ENCODE results near the gene FRMPD4.

- TF ChIP-seq POLR2AphosphoS5 (IDR thresholded peaks at IDR 0.05; ENCODE audit: low read depth): no peak
- TF ChIP-seq, protein P1, sequence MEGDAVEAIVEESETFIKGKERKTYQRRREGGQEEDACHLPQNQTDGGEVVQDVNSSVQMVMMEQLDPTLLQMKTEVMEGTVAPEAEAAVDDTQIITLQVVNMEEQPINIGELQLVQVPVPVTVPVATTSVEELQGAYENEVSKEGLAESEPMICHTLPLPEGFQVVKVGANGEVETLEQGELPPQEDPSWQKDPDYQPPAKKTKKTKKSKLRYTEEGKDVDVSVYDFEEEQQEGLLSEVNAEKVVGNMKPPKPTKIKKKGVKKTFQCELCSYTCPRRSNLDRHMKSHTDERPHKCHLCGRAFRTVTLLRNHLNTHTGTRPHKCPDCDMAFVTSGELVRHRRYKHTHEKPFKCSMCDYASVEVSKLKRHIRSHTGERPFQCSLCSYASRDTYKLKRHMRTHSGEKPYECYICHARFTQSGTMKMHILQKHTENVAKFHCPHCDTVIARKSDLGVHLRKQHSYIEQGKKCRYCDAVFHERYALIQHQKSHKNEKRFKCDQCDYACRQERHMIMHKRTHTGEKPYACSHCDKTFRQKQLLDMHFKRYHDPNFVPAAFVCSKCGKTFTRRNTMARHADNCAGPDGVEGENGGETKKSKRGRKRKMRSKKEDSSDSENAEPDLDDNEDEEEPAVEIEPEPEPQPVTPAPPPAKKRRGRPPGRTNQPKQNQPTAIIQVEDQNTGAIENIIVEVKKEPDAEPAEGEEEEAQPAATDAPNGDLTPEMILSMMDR (conservative IDR thresholded peaks at IDR 0.05; ENCODE audit: low read depth in 2 of 2): no peak
- TF ChIP-seq EZH2 (IDR thresholded peaks at IDR 0.05; ENCODE audit: low read depth, unreplicated experiment): no peak
- TF ChIP-seq, protein P2, sequence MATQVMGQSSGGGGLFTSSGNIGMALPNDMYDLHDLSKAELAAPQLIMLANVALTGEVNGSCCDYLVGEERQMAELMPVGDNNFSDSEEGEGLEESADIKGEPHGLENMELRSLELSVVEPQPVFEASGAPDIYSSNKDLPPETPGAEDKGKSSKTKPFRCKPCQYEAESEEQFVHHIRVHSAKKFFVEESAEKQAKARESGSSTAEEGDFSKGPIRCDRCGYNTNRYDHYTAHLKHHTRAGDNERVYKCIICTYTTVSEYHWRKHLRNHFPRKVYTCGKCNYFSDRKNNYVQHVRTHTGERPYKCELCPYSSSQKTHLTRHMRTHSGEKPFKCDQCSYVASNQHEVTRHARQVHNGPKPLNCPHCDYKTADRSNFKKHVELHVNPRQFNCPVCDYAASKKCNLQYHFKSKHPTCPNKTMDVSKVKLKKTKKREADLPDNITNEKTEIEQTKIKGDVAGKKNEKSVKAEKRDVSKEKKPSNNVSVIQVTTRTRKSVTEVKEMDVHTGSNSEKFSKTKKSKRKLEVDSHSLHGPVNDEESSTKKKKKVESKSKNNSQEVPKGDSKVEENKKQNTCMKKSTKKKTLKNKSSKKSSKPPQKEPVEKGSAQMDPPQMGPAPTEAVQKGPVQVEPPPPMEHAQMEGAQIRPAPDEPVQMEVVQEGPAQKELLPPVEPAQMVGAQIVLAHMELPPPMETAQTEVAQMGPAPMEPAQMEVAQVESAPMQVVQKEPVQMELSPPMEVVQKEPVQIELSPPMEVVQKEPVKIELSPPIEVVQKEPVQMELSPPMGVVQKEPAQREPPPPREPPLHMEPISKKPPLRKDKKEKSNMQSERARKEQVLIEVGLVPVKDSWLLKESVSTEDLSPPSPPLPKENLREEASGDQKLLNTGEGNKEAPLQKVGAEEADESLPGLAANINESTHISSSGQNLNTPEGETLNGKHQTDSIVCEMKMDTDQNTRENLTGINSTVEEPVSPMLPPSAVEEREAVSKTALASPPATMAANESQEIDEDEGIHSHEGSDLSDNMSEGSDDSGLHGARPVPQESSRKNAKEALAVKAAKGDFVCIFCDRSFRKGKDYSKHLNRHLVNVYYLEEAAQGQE (IDR thresholded peaks at IDR 0.05; ENCODE audit: unreplicated experiment): no peak
- TF ChIP-seq CREB1 (CRISPR knock-in tag; IDR thresholded peaks at IDR 0.05; ENCODE audit: low read depth): no peak
- TF ChIP-seq, protein P3, sequence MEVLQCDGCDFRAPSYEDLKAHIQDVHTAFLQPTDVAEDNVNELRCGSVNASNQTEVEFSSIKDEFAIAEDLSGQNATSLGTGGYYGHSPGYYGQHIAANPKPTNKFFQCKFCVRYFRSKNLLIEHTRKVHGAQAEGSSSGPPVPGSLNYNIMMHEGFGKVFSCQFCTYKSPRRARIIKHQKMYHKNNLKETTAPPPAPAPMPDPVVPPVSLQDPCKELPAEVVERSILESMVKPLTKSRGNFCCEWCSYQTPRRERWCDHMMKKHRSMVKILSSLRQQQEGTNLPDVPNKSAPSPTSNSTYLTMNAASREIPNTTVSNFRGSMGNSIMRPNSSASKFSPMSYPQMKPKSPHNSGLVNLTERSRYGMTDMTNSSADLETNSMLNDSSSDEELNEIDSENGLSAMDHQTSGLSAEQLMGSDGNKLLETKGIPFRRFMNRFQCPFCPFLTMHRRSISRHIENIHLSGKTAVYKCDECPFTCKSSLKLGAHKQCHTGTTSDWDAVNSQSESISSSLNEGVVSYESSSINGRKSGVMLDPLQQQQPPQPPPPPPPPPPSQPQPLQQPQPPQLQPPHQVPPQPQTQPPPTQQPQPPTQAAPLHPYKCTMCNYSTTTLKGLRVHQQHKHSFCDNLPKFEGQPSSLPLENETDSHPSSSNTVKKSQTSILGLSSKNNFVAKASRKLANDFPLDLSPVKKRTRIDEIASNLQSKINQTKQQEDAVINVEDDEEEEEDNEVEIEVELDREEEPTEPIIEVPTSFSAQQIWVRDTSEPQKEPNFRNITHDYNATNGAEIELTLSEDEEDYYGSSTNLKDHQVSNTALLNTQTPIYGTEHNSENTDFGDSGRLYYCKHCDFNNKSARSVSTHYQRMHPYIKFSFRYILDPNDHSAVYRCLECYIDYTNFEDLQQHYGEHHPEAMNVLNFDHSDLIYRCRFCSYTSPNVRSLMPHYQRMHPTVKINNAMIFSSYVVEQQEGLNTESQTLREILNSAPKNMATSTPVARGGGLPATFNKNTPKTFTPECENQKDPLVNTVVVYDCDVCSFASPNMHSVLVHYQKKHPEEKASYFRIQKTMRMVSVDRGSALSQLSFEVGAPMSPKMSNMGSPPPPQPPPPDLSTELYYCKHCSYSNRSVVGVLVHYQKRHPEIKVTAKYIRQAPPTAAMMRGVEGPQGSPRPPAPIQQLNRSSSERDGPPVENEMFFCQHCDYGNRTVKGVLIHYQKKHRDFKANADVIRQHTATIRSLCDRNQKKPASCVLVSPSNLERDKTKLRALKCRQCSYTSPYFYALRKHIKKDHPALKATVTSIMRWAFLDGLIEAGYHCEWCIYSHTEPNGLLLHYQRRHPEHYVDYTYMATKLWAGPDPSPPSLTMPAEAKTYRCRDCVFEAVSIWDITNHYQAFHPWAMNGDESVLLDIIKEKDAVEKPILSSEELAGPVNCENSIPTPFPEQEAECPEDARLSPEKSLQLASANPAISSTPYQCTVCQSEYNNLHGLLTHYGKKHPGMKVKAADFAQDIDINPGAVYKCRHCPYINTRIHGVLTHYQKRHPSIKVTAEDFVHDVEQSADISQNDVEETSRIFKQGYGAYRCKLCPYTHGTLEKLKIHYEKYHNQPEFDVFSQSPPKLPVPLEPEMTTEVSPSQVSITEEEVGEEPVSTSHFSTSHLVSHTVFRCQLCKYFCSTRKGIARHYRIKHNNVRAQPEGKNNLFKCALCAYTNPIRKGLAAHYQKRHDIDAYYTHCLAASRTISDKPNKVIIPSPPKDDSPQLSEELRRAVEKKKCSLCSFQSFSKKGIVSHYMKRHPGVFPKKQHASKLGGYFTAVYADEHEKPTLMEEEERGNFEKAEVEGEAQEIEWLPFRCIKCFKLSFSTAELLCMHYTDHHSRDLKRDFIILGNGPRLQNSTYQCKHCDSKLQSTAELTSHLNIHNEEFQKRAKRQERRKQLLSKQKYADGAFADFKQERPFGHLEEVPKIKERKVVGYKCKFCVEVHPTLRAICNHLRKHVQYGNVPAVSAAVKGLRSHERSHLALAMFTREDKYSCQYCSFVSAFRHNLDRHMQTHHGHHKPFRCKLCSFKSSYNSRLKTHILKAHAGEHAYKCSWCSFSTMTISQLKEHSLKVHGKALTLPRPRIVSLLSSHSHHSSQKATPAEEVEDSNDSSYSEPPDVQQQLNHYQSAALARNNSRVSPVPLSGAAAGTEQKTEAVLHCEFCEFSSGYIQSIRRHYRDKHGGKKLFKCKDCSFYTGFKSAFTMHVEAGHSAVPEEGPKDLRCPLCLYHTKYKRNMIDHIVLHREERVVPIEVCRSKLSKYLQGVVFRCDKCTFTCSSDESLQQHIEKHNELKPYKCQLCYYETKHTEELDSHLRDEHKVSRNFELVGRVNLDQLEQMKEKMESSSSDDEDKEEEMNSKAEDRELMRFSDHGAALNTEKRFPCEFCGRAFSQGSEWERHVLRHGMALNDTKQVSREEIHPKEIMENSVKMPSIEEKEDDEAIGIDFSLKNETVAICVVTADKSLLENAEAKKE (CRISPR knock-in tag; IDR thresholded peaks at IDR 0.05): no peak
- TF ChIP-seq ZNF114 (CRISPR knock-in tag; IDR thresholded peaks at IDR 0.05): no peak
These were observed 471.8 kb downstream of the FRMPD4 start for GRCh38 chrX:12610079-12610478.

All from GM23338 (cell line).